ENCODE results near the gene TLE3.

TLE3 gene

DNA sequence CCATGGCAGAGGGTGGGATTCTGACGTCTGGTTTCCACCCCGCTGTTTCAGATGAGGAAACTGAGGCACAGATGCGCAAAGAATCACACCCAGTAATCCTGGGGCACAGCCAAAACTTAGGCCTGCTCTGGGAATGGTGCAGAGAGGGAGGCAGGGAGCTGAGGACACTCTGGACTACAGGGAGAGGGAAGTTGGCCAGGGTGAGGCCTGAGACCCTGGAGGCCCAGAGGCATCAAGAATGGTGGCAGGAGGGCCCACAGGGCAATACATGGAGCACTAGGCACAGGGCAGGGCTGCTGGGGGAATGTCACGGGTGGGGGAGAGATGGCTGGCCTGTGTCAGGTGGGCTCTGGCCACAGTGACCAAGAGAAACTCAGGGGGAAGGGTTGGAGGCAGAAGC, 63.6 kb downstream of the TLE3 start:
- DNase-seq (ENCODE audit: insufficient read length, low spot score) (no peak), FAIRE-seq (no peak)
- TF ChIP-seq, protein P1, sequence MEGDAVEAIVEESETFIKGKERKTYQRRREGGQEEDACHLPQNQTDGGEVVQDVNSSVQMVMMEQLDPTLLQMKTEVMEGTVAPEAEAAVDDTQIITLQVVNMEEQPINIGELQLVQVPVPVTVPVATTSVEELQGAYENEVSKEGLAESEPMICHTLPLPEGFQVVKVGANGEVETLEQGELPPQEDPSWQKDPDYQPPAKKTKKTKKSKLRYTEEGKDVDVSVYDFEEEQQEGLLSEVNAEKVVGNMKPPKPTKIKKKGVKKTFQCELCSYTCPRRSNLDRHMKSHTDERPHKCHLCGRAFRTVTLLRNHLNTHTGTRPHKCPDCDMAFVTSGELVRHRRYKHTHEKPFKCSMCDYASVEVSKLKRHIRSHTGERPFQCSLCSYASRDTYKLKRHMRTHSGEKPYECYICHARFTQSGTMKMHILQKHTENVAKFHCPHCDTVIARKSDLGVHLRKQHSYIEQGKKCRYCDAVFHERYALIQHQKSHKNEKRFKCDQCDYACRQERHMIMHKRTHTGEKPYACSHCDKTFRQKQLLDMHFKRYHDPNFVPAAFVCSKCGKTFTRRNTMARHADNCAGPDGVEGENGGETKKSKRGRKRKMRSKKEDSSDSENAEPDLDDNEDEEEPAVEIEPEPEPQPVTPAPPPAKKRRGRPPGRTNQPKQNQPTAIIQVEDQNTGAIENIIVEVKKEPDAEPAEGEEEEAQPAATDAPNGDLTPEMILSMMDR (IDR thresholded peaks at IDR 0.05; ENCODE audit: insufficient read depth, missing control alignments): no peak

DNA sequence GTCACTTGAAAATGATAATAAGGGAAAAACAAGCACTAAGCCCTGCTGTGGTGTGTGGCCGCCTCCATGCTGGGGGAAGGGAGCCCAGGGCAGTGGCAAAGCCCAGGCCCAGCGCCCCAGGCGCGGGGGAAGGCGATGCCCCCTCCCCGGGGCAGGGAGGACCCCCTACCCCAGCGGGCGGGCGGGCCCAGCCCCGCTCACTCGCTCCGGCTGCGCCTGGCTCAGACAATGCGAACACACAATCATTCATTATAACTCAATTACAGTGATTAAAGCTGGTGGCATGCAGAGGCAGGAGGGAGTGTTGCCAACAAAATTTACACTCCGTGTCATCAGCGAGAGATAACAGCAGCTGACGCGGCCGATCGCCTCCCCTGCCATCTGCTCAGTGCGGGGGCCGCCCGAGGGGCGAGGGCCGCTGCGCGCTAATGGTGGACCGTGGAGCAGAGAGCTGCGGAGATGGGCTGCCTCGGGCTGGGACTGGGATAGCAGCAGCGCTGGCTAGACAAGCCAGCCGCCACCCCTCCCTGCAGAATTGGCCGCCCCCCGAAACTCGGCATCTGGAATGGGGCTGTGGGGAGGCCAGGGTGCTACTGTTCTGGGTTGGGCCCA, 64.1 kb downstream of the TLE3 start:
- no peak for DNase-seq (ENCODE audit: insufficient read length, low spot score)
- FAIRE-seq: no peak
- TF ChIP-seq, protein P1 (IDR thresholded peaks at IDR 0.05; ENCODE audit: insufficient read depth, missing control alignments): no peak

DNA sequence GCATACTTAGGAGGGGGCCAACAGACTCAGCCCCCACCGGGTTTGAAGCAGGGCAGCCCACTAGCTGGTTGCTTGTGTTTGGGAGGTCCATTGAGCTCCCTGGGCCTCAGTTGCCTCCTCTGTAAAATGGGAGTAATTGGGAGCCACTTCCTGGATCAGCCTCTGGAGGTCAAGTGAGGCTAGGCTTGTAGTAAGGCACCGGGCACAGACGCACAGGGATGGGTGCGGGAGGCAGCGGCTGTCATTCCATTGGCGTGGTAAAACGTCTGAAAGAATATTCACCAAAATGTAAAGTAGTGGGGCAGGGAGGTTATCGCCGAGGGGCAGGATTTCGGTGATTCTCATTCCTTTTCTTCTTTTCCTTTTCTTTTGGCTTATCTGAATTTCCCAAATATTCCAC, 64.6 kb downstream of the TLE3 start:
- TF ChIP-seq, protein P1 (IDR thresholded peaks at IDR 0.05; ENCODE audit: insufficient read depth, missing control alignments): no peak
- DNase-seq (ENCODE audit: insufficient read length, low spot score) (no peak), FAIRE-seq (no peak)

DNA sequence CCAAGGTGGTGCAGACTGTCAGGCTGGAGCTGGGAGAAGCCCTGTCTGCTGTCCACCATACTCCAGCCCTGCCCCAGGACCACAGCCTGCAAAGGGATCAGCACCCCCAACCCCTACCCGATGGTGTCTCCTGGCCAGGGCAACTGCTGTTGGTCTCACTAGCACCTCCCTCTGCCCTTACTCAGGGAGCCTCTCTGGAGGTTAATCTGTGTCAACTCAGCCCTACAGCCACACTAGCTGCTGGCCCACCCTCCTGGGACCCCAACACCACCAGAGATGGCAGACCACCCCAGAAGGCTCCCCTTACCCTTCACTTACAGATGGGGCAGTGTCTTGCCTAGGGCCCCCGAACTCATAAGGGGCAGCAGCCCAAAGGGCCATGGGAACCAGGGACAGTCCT, 65.2 kb downstream of the TLE3 start:
- TF ChIP-seq, protein P1 (IDR thresholded peaks at IDR 0.05; ENCODE audit: insufficient read depth, missing control alignments): no peak
- FAIRE-seq: no peak
- DNase-seq (ENCODE audit: insufficient read length, low spot score): no peak

DNA sequence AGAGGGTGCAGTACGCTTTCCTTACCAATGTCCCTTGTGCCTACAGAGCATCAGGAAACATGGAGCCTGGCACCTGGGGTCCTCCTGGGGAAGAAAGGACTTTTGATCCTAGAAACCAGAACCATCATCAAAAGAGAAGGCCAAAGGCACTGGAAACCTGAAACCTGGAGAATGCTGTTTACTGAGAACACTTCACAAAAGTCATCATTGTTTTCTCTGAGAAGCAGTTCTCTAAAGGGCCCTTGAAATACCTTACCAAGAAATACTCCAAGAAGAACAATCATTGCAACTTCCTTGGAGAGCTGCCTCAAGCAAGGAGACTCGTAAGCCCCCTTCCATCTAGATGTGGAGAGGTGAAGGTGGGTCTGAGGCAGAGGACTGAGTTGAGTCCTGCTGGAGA, 66.0 kb downstream of the TLE3 start:
- DNase-seq (ENCODE audit: insufficient read length, low spot score) (no peak), FAIRE-seq (no peak)
- TF ChIP-seq, protein P1 (IDR thresholded peaks at IDR 0.05; ENCODE audit: insufficient read depth, missing control alignments): no peak

DNA sequence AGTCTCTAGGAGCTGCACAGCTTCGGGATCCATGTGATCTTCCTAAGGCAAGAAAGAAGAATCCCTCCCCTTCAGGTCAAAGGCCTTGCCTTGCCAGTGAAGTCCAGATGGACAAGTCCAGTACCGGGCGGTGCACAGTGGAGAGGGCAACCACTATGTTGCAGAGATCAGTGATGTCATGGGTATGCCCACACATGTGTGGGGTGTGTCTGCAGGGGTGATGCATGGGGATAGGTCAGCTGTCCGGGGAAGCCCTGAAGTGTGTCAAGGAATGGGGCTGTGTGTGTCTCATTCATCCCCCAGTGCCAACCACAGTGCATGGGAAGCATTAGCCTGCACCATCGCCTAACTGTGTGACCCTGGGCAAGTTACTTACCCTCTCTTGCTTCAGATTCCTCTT, 66.5 kb downstream of the TLE3 start:
- TF ChIP-seq, protein P1 (IDR thresholded peaks at IDR 0.05; ENCODE audit: insufficient read depth, missing control alignments): no peak
- FAIRE-seq: no peak
- no peak for DNase-seq (ENCODE audit: insufficient read length, low spot score)

DNA sequence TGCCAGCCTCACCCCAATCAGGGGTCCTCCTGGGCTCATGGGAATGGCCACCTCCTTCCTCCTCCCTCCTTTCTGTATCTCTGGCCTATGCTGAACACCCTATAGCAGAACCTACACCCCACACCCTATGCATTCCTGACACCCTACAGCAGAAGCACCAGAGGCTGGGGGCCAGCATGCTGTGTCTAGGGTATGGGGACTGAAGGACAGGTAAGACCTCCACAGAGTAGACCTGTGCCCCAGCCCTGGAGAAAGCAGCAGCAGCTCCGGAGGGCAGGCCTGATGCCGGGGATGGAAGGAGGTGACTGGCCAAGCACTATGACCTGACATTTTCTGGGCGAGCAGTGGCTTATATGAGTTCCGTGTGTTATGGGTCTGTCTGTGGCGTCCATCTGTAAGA, 66.9 kb downstream of the TLE3 start:
- no peak for DNase-seq (ENCODE audit: insufficient read length, low spot score)
- no peak for FAIRE-seq
- TF ChIP-seq, protein P1 (IDR thresholded peaks at IDR 0.05; ENCODE audit: insufficient read depth, missing control alignments): no peak
